K562 (cell line): ENCODE measurements around the gene GMPR. TPM values are rescaled to one million over a fixed set of nuclear protein-coding genes. Genes with fewer than 3 reads are reported as not detected.

Experiments used
- ARID1B ChIP-seq: fragments of 450-650 bp; IDR thresholded peaks from 2 replicates; pipeline ENCODE4 v1.6.1; 2016; ENCODE audit warnings: antibody characterized with exemption, mild to moderate bottlenecking, inconsistent platforms
- KDM1A ChIP-seq, 2 experiments: fragments of 450-650 bp; IDR thresholded peaks; 2 replicates each; pipeline ENCODE4 v1.6.1; 2016; ENCODE audit warnings: mild to moderate bottlenecking in 2 of 2
- KDM5B ChIP-seq: fragments of 200-600 bp; sonication (generic); IDR thresholded peaks from 2 replicates; pipeline ENCODE4 v1.6.1; 2012; ENCODE audit warnings: low read depth, mild to moderate bottlenecking, moderate library complexity, low read length, control low read depth, inconsistent platforms; ENCODE audit not compliant: insufficient replicate concordance
- NCOR1 ChIP-seq: fragments of 450-650 bp; IDR thresholded peaks from 2 replicates; pipeline ENCODE4 v1.6.1; 2016; ENCODE audit warnings: mild to moderate bottlenecking, moderate library complexity
- THRAP3 ChIP-seq: fragments of 450-650 bp; IDR thresholded peaks from 2 replicates; pipeline ENCODE4 v1.6.1; 2016; ENCODE audit warnings: mild to moderate bottlenecking, inconsistent platforms, borderline replicate concordance
- ZFP30 ChIP-seq: fragments of 250-450 bp; sonication (Bioruptor Pico); IDR thresholded peaks from 2 replicates; pipeline ENCODE4 v1.8.0; 2022; ENCODE audit warnings: moderate library complexity, mild to moderate bottlenecking, inconsistent platforms, borderline replicate concordance
- polyA plus RNA-seq, 8 experiments: library from polyadenylated mRNA; depleted of rRNA in 4 of 8; stranded (reverse) in 5 of 8; unstranded in 3 of 8; fragments of >200 nt; fragmentation: Nextera tagmentation in 2 of 8; fragmentation: Illumina TruSeq in 1 of 8; extraction: Ambion mirVana in 2 of 8; extraction: Trizol in 1 of 8; gene quantifications; 2 replicates each; pipeline versions ENCODE4 v1.2.1 to v1.2.3, GENCODE V29; 2011 to 2014; ENCODE audit warnings: inconsistent platforms in 1 of 8, missing spikeins in 1 of 8
- total RNA-seq, 7 experiments: library from RNA; depleted of rRNA in 6 of 7; stranded (reverse); fragments of >200 nt in 6 of 7; fragmentation: Illumina TruSeq in 2 of 7; extraction: Trizol in 2 of 7; gene quantifications; 2 replicates each; pipeline versions ENCODE4 v1.2.1 to v1.2.3, GENCODE V29; 2011 to 2021; ENCODE audit warnings: low replicate concordance in 1 of 7
- TF ChIP-seq, protein P1 (sequence below): fragments of 200-800 bp; sonication (Bioruptor generic); IDR thresholded peaks from 2 replicates; pipeline ENCODE4 v1.6.1; 2016; ENCODE audit warnings: missing genetic modification characterization, missing compliant biosample characterization
- TF ChIP-seq, protein P2 (sequence below): fragments of 450-650 bp; IDR thresholded peaks from 2 replicates; pipeline ENCODE4 v1.6.1; 2016; ENCODE audit warnings: mild to moderate bottlenecking, moderate library complexity

The GMPR gene
- total and polyA plus RNA-seq, 9 of the 15 experiments (the other 6 are each of a cell fraction or from before 2014, with no cell fraction given), result 34.6 to 83.7 (median 49.8) TPM

DNA sequence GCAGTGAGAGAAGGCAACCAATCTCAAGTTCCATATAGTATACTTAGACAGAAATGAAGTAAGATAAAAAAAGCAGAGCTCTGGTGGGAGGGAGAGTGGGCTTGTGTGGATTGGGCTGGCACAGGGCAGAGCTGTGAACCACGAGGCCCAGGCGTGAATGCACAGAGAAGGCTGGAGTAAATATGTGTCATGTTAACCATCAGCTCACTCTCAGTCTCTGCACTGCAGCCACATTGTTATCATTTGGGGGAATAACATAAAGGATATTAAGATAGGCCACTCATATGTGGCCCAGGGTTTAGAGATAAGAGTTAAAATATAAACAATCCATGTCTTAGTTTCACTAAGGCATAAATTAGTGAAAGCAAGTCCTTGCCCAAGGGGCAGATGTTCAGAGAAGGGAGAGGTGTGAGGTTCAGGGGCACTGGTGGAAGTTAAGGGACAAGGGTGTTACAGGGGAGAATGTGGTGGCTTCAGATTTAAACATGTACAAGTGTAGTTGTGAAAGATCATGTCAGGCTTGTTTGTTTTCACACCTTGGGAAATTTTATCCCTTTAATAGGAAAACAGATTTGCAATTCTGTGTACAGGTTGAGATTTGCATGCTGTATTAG lies 14.4 kb downstream of the GMPR start (continued):
- TF ChIP-seq, protein P1, sequence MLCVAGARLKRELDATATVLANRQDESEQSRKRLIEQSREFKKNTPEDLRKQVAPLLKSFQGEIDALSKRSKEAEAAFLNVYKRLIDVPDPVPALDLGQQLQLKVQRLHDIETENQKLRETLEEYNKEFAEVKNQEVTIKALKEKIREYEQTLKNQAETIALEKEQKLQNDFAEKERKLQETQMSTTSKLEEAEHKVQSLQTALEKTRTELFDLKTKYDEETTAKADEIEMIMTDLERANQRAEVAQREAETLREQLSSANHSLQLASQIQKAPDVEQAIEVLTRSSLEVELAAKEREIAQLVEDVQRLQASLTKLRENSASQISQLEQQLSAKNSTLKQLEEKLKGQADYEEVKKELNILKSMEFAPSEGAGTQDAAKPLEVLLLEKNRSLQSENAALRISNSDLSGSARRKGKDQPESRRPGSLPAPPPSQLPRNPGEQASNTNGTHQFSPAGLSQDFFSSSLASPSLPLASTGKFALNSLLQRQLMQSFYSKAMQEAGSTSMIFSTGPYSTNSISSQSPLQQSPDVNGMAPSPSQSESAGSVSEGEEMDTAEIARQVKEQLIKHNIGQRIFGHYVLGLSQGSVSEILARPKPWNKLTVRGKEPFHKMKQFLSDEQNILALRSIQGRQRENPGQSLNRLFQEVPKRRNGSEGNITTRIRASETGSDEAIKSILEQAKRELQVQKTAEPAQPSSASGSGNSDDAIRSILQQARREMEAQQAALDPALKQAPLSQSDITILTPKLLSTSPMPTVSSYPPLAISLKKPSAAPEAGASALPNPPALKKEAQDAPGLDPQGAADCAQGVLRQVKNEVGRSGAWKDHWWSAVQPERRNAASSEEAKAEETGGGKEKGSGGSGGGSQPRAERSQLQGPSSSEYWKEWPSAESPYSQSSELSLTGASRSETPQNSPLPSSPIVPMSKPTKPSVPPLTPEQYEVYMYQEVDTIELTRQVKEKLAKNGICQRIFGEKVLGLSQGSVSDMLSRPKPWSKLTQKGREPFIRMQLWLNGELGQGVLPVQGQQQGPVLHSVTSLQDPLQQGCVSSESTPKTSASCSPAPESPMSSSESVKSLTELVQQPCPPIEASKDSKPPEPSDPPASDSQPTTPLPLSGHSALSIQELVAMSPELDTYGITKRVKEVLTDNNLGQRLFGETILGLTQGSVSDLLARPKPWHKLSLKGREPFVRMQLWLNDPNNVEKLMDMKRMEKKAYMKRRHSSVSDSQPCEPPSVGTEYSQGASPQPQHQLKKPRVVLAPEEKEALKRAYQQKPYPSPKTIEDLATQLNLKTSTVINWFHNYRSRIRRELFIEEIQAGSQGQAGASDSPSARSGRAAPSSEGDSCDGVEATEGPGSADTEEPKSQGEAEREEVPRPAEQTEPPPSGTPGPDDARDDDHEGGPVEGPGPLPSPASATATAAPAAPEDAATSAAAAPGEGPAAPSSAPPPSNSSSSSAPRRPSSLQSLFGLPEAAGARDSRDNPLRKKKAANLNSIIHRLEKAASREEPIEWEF (CRISPR knock-in tag), result no peak
- TF ChIP-seq KDM1A (IDR thresholded peaks at IDR 0.05), result peak; percentile 12 to 43; a peak in 2 of 4 replicates
- TF ChIP-seq NCOR1, result peak; percentile 48; the same call in 1 of the 2 replicates
- TF ChIP-seq, protein P2, sequence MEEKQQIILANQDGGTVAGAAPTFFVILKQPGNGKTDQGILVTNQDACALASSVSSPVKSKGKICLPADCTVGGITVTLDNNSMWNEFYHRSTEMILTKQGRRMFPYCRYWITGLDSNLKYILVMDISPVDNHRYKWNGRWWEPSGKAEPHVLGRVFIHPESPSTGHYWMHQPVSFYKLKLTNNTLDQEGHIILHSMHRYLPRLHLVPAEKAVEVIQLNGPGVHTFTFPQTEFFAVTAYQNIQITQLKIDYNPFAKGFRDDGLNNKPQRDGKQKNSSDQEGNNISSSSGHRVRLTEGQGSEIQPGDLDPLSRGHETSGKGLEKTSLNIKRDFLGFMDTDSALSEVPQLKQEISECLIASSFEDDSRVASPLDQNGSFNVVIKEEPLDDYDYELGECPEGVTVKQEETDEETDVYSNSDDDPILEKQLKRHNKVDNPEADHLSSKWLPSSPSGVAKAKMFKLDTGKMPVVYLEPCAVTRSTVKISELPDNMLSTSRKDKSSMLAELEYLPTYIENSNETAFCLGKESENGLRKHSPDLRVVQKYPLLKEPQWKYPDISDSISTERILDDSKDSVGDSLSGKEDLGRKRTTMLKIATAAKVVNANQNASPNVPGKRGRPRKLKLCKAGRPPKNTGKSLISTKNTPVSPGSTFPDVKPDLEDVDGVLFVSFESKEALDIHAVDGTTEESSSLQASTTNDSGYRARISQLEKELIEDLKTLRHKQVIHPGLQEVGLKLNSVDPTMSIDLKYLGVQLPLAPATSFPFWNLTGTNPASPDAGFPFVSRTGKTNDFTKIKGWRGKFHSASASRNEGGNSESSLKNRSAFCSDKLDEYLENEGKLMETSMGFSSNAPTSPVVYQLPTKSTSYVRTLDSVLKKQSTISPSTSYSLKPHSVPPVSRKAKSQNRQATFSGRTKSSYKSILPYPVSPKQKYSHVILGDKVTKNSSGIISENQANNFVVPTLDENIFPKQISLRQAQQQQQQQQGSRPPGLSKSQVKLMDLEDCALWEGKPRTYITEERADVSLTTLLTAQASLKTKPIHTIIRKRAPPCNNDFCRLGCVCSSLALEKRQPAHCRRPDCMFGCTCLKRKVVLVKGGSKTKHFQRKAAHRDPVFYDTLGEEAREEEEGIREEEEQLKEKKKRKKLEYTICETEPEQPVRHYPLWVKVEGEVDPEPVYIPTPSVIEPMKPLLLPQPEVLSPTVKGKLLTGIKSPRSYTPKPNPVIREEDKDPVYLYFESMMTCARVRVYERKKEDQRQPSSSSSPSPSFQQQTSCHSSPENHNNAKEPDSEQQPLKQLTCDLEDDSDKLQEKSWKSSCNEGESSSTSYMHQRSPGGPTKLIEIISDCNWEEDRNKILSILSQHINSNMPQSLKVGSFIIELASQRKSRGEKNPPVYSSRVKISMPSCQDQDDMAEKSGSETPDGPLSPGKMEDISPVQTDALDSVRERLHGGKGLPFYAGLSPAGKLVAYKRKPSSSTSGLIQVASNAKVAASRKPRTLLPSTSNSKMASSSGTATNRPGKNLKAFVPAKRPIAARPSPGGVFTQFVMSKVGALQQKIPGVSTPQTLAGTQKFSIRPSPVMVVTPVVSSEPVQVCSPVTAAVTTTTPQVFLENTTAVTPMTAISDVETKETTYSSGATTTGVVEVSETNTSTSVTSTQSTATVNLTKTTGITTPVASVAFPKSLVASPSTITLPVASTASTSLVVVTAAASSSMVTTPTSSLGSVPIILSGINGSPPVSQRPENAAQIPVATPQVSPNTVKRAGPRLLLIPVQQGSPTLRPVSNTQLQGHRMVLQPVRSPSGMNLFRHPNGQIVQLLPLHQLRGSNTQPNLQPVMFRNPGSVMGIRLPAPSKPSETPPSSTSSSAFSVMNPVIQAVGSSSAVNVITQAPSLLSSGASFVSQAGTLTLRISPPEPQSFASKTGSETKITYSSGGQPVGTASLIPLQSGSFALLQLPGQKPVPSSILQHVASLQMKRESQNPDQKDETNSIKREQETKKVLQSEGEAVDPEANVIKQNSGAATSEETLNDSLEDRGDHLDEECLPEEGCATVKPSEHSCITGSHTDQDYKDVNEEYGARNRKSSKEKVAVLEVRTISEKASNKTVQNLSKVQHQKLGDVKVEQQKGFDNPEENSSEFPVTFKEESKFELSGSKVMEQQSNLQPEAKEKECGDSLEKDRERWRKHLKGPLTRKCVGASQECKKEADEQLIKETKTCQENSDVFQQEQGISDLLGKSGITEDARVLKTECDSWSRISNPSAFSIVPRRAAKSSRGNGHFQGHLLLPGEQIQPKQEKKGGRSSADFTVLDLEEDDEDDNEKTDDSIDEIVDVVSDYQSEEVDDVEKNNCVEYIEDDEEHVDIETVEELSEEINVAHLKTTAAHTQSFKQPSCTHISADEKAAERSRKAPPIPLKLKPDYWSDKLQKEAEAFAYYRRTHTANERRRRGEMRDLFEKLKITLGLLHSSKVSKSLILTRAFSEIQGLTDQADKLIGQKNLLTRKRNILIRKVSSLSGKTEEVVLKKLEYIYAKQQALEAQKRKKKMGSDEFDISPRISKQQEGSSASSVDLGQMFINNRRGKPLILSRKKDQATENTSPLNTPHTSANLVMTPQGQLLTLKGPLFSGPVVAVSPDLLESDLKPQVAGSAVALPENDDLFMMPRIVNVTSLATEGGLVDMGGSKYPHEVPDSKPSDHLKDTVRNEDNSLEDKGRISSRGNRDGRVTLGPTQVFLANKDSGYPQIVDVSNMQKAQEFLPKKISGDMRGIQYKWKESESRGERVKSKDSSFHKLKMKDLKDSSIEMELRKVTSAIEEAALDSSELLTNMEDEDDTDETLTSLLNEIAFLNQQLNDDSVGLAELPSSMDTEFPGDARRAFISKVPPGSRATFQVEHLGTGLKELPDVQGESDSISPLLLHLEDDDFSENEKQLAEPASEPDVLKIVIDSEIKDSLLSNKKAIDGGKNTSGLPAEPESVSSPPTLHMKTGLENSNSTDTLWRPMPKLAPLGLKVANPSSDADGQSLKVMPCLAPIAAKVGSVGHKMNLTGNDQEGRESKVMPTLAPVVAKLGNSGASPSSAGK, result no peak
- peak; percentile 51 for TF ChIP-seq ARID1B
- TF ChIP-seq THRAP3, result no peak
- TF ChIP-seq ZFP30 (CRISPR knock-in tag), result no peak
- TF ChIP-seq KDM5B, result no peak
